GM18870 (cell line): ENCODE data around the gene CLEC4E.
"Not testable (repeated sequence)": the region's sequence is repeated elsewhere in the genome, so short reads cannot be mapped to it uniquely, and the experiment has no call there.

Source experiments
- ATAC-seq: cut with Tn5 transposase; IDR thresholded peaks from one replicate; pipeline ENCODE4 v1.9.1; 2021; ENCODE audit warnings: moderate library complexity; ENCODE audit not compliant: unreplicated experiment

CLEC4E gene, protein sequence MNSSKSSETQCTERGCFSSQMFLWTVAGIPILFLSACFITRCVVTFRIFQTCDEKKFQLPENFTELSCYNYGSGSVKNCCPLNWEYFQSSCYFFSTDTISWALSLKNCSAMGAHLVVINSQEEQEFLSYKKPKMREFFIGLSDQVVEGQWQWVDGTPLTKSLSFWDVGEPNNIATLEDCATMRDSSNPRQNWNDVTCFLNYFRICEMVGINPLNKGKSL

DNA sequence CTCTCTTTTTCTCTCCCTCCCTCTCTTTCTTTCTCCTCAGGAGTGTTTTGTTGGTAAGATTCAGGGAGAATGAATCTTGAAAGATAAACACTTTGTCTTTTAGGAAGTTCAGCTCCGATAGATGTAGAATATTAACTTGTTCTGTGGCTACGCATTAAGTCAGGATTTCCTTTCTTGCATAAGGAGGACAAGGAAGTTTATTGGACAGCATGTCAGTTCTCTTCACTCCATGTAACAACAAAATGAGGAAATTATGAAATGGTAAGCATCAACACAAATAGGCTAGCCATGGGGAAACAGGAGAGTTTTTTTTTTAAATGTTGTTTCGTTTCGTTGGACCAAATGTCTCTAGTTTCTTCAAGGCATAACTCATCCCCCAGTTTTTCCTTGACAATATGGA lies at the start of gene CLEC4E:
Gene CLEC4E, minus strand, starts transcription at position 75 of the 400 bp plus-strand sequence. CDS start 108 bp downstream, outside the sequence.
- ATAC-seq, result not testable (repeated sequence)

DNA sequence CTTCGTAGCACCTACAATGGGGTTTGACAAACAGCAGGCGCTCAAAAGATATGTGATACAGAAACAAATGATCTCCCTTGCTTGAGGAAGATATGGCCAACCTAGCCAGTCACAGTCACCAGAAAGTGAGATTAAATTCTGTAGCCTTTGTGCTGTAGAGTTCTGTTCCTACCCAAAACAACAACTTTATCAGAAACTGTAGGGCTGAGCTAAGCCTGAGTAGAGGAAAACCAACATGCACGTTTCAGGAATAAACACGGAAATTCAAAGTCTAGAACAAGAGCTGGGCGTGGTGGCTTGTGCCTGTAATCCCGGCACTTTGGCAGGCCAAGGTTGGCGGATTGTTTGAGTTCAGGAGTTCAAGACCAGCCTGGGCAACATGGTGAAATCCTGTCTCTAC lies 49.0 kb upstream of the CLEC4E start:
- no peak for ATAC-seq

DNA sequence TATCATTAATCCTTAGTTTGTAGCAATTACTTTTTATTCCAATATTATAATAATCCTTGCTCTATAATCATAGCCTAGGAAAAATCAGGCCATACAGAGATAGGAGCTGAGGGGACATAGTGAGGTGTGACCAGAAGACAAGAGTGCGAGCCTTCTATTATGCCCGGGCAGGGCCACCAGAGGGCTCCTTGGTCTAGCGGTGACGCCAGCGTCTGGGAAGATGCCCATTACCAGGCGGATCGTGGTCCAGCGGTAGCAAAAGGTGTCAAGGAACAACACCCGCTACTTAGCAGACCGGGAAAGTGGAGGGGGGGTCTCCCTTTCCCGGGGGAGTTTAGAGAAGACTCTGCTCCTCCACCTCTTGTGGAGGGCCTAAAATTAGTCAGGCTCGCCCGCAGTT lies 43.8 kb upstream of the CLEC4E start:
- ATAC-seq, result not testable (repeated sequence)

DNA sequence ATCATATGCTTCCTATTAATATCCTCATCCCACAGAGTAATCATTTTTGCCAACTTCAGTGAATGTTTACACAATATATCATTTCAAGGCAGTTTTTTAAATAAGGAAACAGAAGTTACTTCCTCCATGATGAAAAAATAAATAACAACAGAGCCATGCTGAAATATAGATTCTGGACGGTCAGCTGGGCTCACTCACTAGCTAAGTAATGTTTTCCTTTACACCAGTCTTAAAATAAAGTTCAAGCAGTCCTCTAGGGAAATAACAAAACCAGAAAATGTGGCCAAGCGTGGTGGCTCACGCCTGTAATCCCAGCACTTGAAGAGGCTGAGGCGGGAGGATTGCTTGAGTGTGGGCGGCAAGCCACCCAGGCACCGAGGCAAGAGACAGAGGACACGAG lies 43.3 kb upstream of the CLEC4E start:
- no peak for ATAC-seq

DNA sequence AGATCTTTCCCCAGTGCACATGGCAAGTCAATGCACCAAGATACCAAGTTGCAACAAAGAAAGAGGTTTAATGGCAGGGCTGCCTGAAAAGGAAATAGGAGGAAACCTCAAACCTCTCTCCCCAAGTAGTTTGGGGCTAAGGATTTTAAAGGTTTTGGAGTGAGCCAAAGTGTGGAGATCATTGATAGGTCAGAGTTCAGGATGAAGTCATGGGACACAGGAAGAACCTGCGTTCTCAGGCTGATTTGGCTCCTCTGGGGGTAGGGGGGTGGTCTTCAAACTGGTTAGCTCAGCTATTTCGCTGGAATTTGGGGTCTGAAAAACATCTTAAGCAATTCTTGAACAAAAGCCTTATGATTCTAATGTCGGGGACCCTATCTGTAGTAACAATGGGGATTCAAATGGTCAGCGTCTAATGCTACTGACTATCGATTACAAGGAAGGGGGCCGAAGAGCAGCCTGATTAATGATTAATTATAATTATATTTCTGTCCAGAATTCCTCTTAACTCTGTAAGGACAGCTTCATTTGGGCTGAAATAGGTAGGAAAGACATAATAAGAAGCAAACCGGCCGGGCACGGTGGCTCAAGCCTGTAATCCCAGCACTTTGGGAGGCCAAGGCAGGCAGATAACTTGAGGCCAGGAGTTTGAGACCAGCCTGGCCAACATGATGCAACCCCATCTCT lies 40.5 kb upstream of the CLEC4E start:
- ATAC-seq, result no peak

DNA sequence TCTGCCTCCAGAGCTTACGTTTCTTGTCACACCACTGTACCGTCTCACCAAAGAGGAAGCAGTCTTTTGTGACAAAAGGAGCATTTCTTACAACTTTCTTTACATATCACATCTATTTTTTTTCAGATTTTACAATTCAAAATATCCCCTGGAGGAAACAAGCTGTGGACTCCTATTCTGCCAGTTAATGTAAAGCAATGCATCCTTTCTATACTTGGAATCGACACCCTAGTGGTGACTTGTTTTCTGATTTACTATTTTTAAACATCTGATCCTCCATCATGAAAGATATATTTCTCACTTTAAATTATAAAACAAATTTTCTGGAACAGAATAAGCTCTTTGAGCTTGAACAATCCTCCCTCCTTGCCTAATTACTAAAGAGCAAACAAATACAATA lies 37.2 kb upstream of the CLEC4E start:
- no peak for ATAC-seq

DNA sequence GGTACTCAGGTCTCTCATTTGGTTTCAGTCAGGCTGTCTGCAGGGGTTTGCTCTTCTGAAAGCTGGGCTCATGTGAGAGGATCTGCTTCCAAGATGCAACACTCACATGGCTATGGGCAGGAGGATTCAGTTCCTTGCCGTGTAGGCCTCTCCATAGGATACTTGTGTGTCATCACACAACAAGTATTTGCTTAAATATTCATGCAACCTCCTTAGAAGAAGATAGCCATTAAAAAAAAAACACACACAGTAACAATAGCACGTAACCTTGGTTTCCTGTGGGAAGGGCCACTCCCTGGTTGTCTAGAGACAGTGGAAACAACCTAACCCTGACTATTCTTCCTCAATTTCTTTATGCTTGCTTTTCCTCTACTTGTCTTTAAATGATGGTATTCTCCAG lies 31.8 kb upstream of the CLEC4E start:
- no peak for ATAC-seq

DNA sequence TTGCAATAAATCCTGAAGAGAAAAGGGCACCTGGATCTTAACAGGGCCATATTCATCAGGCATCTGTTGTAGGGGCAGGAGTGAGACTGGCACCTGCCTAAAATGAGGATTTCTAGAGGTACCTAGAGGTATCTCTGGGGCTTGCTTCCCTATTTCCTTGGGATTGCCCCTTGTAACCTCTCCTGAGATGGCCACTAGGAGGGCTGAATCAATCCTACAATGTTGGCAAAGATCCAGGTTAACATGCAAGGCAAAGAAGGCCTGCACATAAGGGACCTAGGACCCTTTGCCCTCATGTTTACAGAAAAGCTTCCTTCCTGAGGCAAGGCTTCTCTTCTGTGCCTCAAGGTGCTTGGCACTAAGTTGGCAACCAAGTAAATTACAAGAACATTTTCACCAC lies 25.8 kb upstream of the CLEC4E start:
- ATAC-seq, result no peak

DNA sequence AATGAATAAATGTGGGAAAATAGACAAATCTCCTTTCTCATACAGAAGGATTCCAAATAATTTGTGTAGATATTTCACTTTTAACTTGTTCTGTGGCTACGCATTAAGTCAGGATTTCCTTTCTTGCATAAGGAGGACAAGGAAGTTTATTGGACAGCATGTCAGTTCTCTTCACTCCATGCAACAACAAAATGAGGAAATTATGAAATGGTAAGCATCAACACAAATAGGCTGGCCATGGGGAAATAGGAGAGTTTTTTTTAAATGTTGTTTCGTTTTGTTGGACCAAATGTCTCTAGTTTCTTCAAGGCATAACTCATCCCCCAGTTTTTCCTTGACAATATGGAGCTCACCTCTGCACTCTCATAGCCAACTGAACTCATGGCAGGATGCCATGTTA lies 25.3 kb upstream of the CLEC4E start:
- not testable (repeated sequence) for ATAC-seq

DNA sequence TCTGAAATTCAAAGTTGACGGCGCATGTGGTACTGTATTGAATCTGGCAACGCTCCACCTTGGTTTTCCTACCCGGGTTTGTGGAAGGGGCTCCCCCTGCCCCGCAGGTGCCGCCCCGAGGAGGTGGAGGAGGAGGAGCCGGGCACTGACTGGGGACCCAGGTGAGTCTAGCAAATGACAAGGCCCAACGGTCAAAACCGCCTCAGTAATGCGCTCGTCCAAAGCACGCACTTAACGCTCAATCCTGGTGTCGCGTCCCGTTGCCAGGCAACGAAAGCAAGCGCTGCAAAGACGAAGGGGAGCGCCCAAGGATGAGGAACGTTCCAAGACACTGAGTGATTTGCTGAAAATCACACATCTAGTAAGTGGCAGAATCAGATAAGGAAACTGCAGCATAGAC lies 24.0 kb upstream of the CLEC4E start:
- no peak for ATAC-seq

DNA sequence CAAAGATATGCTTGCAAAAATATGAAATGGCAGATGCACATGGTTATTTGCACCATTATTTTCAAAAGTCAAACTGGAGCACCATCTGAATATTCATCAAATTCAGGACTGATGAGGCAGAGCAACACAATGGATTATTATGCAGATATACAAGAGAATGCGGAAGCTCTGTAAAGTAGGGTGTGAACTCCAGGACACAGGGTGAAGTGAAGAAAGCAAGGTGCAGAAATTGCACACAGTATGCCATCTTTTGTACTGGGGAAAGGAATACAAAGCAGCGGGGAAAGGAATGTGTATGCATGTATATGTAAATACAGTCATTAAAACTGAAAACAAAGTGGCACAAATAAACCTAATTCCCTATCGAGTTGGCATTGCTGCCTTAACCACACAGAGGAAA lies 22.7 kb upstream of the CLEC4E start:
- no peak for ATAC-seq

DNA sequence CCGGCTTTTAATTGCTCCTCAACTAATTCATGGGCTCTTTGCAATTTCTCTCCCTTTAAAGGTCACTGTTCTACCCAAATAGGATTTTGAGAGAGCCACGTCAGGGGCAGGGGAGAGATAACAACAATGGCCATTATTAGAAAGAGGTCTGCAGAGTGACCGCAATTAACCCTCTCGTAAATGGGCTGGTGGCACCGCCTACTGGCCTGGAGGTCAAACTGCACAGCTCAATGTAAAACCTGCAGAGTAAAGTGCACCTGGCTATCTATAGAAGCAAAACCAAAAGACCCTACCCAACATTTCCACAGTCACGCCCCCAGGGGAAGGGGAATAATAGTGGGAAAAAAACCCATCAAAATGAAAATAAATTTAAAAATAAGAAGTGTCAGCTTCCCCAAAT lies 21.6 kb upstream of the CLEC4E start:
- ATAC-seq, result no peak

DNA sequence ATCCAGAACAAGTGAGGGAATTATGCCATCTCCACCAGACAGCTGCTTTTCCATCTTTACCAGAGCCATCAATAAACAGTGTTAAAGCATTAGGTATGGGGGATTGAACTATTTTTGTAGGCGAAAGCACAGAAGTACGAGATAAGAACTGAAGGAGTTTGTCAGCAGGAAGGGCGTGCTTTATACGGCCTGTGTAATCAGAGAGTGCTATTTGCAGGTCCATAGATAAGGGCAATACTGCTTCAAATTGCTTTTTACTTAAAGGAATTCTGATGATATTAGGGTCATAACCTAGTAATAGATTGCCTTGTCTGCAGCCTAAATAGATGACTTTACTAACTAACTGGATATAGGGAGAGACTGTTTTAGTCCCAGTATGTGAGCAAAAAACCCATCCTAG lies 20.3 kb upstream of the CLEC4E start:
- ATAC-seq, result no peak

DNA sequence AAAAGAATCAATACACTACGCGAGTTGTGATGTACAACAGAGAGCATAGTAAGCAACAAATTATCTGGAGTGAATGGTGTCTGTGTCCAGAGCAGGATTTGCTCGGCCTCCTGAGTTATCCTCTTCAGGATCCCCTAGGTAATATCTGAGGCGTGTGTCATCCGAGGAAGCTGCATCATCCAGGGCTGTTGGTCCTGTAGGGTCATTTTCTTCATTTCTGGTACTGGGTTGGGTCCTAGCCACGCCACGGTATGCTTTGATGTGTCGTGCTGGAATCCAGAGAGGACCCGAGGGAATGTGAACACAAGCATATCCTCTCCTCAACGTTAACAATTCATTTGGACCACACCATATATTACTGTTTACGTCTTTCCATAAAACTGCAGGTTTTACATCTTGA lies 19.0 kb upstream of the CLEC4E start:
- ATAC-seq, result no peak

DNA sequence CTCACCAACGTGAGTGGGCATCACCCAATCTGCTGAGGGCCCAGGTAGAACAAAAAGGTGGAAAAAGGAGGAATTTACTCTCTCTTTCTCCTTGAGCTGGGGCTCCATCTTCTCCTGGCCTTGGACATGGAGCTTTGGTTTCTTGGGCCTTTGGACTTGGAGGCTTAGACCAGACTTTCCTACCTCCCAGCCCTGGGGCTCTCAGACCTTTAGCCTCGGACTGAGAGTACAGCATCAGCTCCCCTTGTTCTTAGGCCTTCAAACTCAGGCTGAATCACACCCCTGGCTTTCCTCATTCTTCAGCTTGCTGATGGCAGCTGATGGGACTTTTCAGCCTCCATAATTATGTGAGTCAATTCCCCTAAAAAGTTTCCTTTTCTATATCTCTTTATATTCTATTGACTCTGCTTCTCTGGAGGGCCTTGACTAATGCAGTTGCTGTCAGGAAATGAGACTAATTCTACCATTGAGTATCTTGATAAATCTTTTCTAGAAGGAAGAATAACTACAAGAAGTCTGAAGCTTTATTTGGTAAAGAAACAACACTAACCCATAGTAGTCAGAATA lies 15.9 kb upstream of the CLEC4E start:
- ATAC-seq, result no peak

DNA sequence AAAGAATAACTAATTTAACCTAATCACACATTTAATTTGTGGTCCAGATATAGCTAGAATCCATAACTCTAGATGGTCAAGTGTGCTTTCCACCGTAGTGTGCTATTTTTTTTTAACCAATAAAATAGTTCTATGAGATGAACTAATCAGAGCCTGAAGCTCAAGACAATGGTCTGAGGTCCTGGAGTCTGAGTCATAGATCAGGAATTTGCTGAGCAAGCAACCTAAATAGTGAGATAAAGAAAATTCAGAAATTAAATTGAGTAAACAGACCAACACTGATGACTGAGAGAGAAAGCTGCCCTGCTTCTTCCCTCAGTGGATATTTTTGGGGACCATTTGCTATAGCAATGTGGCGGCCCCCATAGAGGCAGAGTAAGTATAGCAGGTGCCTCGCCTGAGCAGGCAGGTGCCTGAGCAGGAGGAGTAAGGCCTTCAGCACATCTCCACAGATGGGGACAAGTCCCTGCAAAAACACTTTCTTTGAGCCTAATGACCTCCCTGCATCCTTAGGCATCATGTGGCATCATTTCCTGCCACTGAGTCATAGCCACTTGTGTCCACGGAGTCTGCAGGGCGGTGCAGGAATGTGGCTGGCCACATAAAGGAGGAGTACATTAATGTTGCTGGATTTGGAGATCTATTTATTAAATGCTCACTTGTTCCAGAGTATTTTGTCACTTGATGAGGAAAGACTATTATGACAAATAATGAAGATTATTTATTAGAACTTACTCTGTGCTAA lies 13.9 kb upstream of the CLEC4E start:
- ATAC-seq, result no peak

DNA sequence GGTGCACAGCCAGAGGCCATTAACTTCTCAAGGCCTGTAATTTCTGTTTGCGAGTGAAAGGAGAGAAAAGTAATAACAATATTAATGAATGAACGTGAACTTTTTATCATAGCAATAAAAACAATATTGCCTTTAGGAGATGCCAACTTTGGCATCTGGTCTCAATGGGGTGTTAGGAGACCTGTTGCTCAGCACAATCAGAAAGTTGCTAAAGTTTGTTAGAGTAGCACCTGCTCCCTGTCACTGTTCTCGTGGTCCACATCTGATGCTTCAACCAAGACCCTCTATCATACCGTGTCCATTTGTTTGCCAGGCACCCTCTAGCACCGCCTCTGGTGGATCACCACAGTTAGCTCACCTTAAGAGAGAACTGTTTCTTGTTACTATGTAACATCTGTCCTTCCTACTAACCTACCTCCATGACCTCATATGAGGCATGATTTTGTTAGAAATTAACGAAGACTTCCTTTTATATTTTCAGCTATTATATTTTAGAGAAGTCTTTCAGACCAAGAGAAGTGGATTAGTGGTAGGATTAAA lies 12.5 kb upstream of the CLEC4E start:
- no peak for ATAC-seq

DNA sequence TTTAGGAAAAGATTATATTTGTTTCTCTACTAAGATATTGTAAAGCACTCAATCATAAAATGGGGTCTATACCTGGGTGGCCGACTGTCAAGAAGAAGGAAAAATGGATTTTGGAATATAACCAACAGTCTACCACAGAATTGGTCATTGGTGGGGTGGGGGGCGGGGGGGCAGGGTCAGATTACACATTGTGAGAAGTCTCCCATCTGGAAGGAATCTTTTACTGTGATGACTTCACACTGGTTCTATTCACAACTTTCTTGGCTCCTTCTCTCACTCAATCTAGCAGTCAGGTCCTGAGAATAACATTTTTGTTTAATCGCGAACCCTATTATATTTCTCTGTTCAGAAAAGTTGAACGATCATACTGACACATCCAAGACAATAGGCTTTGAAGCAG lies 8.7 kb upstream of the CLEC4E start:
- no peak for ATAC-seq

DNA sequence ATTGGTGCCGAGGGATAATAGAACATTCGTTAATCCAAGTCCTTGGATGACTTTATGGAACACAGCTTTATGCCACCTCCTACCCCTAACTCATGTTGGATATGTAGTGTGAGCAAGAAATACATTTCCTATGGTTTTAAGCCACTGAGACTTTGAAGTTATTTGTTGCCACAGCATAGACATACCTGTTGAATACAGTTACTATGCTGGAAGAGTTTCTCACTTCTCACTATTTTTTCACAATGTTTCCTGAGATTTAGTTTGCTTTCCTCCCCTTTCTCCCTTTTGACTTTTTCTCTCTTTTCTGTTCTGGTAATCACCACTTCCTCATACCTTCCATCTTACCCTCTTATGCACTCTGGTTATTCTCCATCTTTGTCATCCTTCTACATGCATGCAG lies 7.5 kb upstream of the CLEC4E start:
- ATAC-seq, result no peak

DNA sequence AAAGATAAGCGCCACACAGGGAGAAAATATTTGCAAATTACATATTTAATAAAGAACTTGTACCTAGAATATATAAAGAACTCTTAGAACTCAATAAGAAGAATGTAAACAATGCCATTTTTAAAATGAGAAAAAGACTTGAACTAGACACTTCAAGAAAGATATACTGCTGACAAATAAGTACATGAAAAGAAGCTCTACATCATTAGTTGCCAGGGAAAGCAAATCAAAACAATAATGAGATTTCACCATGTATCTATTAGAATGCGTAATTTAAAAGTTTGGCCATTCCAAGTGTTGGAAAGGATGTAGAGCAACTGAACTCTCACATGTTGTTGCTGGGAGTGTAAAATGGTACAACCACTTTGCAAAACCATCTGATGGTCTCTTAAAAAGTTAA lies 6.9 kb upstream of the CLEC4E start:
- no peak for ATAC-seq

DNA sequence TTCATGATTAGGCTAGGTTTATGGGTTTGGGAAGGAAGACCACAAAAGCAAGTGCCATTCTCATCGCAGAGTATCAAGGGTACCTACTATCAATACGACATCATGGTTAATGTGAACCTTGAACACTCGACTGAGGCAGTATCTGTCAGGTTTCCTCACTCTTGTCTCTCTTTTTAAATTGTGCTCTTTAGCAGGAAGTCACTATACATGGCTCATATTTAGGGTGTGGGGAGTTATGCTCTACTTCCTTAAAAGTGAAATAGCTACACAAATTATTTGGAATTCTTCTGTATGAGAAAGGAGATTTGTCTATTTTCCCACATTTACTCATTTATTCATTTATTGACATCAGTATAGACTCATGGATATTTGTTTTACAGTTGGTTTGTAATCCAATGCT lies 5.9 kb upstream of the CLEC4E start:
- ATAC-seq, result no peak

DNA sequence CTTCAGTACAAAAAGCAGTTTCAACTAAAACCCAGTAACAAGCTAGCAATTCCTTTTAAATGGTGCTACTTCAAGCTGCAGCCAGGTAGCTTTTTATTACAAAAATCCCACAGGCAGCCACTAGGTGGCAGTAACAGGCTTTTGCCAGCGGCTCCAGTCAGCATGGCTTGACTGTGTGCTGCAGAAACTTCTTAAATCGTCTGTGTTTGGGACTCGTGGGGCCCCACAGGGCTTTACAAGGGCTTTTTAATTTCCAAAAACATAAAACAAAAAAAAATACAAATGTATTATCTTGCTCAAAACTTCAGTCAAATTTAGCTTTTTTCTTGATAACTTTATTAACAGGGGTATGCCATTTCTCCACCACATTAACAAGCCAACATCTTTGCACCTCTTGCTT lies 3.6 kb upstream of the CLEC4E start:
- no peak for ATAC-seq
